Measurements from ENCODE around the gene DACT1.

DNA sequence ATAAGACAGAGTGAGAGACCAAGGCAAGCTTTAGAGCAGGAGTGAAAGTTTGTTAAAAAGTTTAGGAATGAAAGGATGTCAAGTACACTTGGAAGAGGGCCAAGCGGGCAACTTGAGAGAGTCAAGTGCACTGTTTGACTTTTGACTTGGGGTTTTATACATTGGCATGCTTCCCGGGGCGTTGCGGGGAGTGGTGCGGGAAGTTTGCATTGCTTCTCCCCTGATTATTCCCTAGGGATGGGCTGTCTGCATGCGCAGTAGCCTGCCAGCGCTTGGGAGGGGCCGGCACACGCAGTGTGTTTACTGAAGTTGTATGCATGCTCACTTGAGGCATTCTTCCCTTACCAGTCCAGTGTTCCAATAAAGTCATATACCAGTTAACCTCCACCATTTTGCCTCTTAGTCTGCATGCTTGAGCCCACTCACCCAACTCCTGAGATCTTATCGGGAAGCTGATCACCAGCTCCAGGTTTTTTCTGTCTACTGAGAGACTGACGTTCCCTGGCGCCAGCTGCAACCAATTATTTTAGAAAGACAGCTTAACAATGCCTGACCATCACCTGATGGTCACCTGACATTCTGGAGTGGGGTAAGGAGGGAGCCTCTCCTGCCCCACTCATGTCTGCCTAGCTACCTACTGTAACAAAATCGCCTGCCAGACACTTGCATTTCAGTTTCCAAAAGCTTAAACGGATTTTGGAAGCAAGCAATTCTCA lies 53.2 kb downstream of the DACT1 start:
- TF ChIP-seq TOX (CRISPR knock-in tag; IDR thresholded peaks at IDR 0.05; ENCODE audit: borderline replicate concordance) (no peak), POU6F1 (CRISPR knock-in tag; IDR thresholded peaks at IDR 0.05; ENCODE audit: borderline replicate concordance, low read depth) (no peak), CREB5 (CRISPR knock-in tag; IDR thresholded peaks at IDR 0.05; ENCODE audit: low read depth) (no peak), PATZ1 (CRISPR knock-in tag; IDR thresholded peaks at IDR 0.05; ENCODE audit: borderline replicate concordance) (no peak), ZNF8 (CRISPR knock-in tag; IDR thresholded peaks at IDR 0.05) (no peak), CSDC2 (CRISPR knock-in tag; IDR thresholded peaks at IDR 0.05) (no peak), ZFP30 (CRISPR knock-in tag; IDR thresholded peaks at IDR 0.05) (no peak), ZFP3 (CRISPR knock-in tag; IDR thresholded peaks at IDR 0.05) (no peak), TCF4 (CRISPR knock-in tag; IDR thresholded peaks at IDR 0.05; ENCODE audit: borderline replicate concordance) (no peak)
- TF ChIP-seq, protein P1, sequence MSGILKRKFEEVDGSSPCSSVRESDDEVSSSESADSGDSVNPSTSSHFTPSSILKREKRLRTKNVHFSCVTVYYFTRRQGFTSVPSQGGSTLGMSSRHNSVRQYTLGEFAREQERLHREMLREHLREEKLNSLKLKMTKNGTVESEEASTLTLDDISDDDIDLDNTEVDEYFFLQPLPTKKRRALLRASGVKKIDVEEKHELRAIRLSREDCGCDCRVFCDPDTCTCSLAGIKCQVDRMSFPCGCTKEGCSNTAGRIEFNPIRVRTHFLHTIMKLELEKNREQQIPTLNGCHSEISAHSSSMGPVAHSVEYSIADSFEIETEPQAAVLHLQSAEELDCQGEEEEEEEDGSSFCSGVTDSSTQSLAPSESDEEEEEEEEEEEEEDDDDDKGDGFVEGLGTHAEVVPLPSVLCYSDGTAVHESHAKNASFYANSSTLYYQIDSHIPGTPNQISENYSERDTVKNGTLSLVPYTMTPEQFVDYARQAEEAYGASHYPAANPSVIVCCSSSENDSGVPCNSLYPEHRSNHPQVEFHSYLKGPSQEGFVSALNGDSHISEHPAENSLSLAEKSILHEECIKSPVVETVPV (CRISPR knock-in tag; IDR thresholded peaks at IDR 0.05): no peak
